Vagina (tissue), 2 donors: Measurements from ENCODE around the gene IGF2BP1. TPM values are rescaled to one million over a fixed set of nuclear protein-coding genes. Genes with fewer than 3 reads are reported as not detected.

ENCODE experiments used
- DNase-seq, 2 donors: peaks; one replicate each; pipeline ENCODE4 v3.0.0-alpha.2; 2017; ENCODE audit errors: extremely low spot score in 2 of 2
- H3K27ac ChIP-seq: fragments of 200-600 bp; sonication (generic); one replicate; pipeline ENCODE4 v1.5.1; 2019
- H3K27me3 ChIP-seq: fragments of 200-600 bp; sonication (generic); one replicate; pipeline ENCODE4 v1.5.1; 2019
- H3K36me3 ChIP-seq, 2 donors: fragments of 200-600 bp; sonication (generic); one replicate each; pipeline ENCODE4 v1.5.1; 2017 to 2019
- H3K4me1 ChIP-seq: fragments of 200-600 bp; sonication (generic); one replicate; pipeline ENCODE4 v1.5.1; 2019
- H3K4me3 ChIP-seq, 2 donors: fragments of 200-600 bp; sonication (generic); 1 replicate in 1 of 2; 2 replicates in 1 of 2; pipeline ENCODE4 v1.5.1; 2016 to 2019
- H3K9me3 ChIP-seq: fragments of 200-600 bp; sonication (generic); one replicate; pipeline ENCODE4 v1.5.1; 2019
- POLR2A ChIP-seq, 2 donors: fragments of 450-650 bp; IDR thresholded peaks; one replicate each; pipeline ENCODE4 v1.6.1; 2017; ENCODE audit warnings: antibody characterized with exemption in 2 of 2, mild to moderate bottlenecking in 2 of 2, moderate library complexity in 2 of 2
- POLR2AphosphoS5 ChIP-seq, 2 donors: sonication (generic); formaldehyde crosslinking; IDR thresholded peaks; one replicate each; pipeline ENCODE4 v1.9.0; 2017; ENCODE audit warnings: antibody characterized with exemption in 2 of 2, mild to moderate bottlenecking in 2 of 2, low read depth in 1 of 2; ENCODE audit not compliant: insufficient read depth in 1 of 2
- intact Hi-C: fragments of 100-400 bp; cut with DNase I; formaldehyde crosslinking; loops from one replicate; pipeline ENCODE4 v1.15.1; 2023
- total RNA-seq: library from RNA; depleted of rRNA; stranded (reverse); fragments of >200 nt; gene quantifications from one replicate; pipeline ENCODE4 v1.2.3, GENCODE V29; 2016
- TF ChIP-seq, protein P1 (sequence below), 3 experiments: fragments of 450-650 bp in 2 of 3; fragments of 200-600 bp in 1 of 3; sonication (generic) in 1 of 3; IDR thresholded peaks; one replicate each; pipeline ENCODE4 v1.5.1; 2017 to 2019; ENCODE audit warnings: antibody characterized with exemption in 3 of 3, mild to moderate bottlenecking in 2 of 3, moderate library complexity in 2 of 3

Gene IGF2BP1
- total RNA-seq, 1 donor from 2014 or later = not detected

DNA sequence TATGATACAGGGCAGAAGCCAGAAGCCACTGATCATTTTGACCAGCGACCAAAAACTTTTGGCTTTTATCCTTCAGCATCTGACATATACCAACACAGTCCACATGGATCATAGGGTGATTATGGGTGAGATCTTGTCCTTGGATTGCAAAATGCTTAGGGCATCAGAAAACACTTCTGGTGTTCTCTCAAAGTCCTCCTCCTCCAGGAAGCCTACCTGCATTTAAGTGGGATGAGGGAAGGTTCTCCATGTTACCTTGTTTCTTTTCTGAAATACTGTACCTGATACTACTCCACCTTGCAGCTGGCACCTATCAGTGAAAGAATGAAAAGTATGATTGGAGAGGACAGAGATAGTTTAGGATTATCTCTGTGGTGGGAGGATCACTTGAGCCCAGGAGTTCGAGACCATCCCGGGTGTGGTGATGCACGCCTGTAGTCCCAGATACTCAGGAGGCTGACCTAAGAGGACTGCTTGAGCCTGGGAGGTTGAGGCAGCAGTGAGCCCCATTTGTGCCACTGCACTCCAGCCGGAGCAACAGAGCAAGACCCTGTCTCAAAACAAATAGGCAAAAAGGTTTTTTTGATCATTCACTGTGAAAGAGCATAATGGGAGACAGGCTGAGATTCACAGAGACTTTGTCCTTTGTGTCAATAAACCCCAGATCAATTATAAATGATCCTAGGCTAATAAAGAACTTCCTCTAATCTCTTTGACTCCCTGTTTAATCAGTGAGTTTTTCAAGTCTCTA is 88.6 kb downstream of the IGF2BP1 start:
- no peak for DNase-seq
- Histone ChIP-seq H3K36me3 (no peaks in the 10 kb centered on the region), H3K4me3 (no peak overlapping the region), H3K27ac (no peak overlapping the region), H3K9me3 (no peaks in the 10 kb centered on the region), H3K4me1 (no peaks in the 10 kb centered on the region), H3K27me3 (no peaks in the 10 kb centered on the region)
- TF ChIP-seq POLR2A (IDR thresholded peaks at IDR 0.05) = no peak
- no peak for TF ChIP-seq POLR2AphosphoS5 (IDR thresholded peaks at IDR 0.05; ENCODE audit: insufficient read depth in 1 of 2, low read depth in 1 of 2)
- TF ChIP-seq, protein P1, sequence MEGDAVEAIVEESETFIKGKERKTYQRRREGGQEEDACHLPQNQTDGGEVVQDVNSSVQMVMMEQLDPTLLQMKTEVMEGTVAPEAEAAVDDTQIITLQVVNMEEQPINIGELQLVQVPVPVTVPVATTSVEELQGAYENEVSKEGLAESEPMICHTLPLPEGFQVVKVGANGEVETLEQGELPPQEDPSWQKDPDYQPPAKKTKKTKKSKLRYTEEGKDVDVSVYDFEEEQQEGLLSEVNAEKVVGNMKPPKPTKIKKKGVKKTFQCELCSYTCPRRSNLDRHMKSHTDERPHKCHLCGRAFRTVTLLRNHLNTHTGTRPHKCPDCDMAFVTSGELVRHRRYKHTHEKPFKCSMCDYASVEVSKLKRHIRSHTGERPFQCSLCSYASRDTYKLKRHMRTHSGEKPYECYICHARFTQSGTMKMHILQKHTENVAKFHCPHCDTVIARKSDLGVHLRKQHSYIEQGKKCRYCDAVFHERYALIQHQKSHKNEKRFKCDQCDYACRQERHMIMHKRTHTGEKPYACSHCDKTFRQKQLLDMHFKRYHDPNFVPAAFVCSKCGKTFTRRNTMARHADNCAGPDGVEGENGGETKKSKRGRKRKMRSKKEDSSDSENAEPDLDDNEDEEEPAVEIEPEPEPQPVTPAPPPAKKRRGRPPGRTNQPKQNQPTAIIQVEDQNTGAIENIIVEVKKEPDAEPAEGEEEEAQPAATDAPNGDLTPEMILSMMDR (IDR thresholded peaks at IDR 0.05) = no peak
- intact Hi-C loops = no loop called here

DNA sequence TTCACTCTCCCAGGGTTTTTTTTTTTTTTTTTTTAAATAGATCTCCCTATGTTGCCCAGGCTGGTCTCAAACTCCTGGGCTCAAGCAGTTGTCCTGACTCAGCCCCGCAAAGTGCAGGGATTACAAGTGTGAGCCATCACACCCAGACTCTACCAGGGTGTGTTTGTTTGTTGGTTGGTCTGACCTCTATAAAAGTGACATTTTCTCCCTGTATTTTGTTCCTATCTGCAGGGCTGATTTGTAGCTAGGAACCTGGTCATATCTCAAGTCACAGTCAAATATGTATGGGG is 89.1 kb downstream of the IGF2BP1 start:
- H3K27me3 ChIP-seq = no peaks in the 10 kb centered on the region
- TF ChIP-seq, protein P1 (IDR thresholded peaks at IDR 0.05) = no peak
- TF ChIP-seq POLR2A (IDR thresholded peaks at IDR 0.05) = no peak
- no peaks in the 10 kb centered on the region for H3K4me1 ChIP-seq
- H3K9me3 ChIP-seq = no peaks in the 10 kb centered on the region
- intact Hi-C loops = no loop called here
- no peaks in the 10 kb centered on the region for H3K36me3 ChIP-seq
- no peak overlapping the region for H3K27ac ChIP-seq
- no peak overlapping the region for H3K4me3 ChIP-seq
- DNase-seq = no peak

DNA sequence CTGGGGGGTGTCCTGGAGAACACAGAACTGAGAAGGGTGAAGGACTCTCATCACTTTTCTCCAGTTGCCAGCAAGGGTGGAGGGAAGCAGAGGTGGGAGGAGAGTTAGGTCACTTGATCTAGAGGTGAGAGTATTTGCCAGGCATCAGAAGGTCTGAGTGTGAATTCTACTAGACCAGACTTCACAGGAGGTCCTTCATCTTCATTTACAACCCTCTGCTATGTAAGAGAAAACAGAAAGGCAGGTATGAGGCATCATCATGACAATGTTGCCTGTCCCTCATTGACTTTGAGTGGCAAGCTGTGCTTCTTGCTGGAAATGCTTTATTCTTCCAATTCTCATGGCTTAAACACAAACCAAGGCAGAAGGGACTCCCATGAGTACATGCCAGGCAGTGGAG is 89.5 kb downstream of the IGF2BP1 start:
- no peak for DNase-seq
- no peaks in the 10 kb centered on the region for H3K36me3 ChIP-seq

DNA sequence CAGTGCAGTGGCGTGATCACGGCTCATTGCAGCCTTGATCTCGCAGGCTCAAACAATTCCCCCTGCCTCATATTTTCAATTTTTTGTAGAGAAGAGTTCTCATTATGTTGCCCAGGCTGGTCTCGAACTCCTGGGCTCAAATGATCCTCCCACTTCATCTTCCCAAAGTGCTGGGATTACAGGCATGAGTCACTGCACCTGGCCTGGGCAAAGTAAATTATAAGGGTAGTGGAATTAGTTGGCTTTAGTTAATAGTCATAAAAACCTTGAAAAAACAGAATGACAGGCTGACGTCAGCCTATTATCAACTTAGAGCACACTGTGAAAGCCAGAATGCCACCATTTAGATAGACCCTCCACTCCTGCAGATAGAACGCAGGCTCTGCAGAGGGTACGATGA is 91.9 kb downstream of the IGF2BP1 start:
- no peak overlapping the region for H3K4me3 ChIP-seq
- no peaks in the 10 kb centered on the region for H3K36me3 ChIP-seq
- TF ChIP-seq POLR2A (IDR thresholded peaks at IDR 0.05) (no peak), POLR2AphosphoS5 (IDR thresholded peaks at IDR 0.05; ENCODE audit: insufficient read depth in 1 of 2, low read depth in 1 of 2) (no peak)
- TF ChIP-seq, protein P1 (IDR thresholded peaks at IDR 0.05) = no peak
- H3K27ac ChIP-seq = no peak overlapping the region
- intact Hi-C loops = no loop called here
- no peaks in the 10 kb centered on the region for H3K4me1 ChIP-seq
- DNase-seq = no peak
- no peaks in the 10 kb centered on the region for H3K9me3 ChIP-seq
- H3K27me3 ChIP-seq = no peaks in the 10 kb centered on the region

More for the DNA sequence above, 89.5 kb downstream of the IGF2BP1 start:
- Histone ChIP-seq H3K4me3 (no peak overlapping the region), H3K9me3 (no peaks in the 10 kb centered on the region), H3K27ac (no peak overlapping the region), H3K4me1 (no peaks in the 10 kb centered on the region), H3K27me3 (no peaks in the 10 kb centered on the region)
- TF ChIP-seq POLR2AphosphoS5 (IDR thresholded peaks at IDR 0.05; ENCODE audit: insufficient read depth in 1 of 2, low read depth in 1 of 2) (no peak), POLR2A (IDR thresholded peaks at IDR 0.05) (no peak)
- intact Hi-C loops = no loop called here

DNA sequence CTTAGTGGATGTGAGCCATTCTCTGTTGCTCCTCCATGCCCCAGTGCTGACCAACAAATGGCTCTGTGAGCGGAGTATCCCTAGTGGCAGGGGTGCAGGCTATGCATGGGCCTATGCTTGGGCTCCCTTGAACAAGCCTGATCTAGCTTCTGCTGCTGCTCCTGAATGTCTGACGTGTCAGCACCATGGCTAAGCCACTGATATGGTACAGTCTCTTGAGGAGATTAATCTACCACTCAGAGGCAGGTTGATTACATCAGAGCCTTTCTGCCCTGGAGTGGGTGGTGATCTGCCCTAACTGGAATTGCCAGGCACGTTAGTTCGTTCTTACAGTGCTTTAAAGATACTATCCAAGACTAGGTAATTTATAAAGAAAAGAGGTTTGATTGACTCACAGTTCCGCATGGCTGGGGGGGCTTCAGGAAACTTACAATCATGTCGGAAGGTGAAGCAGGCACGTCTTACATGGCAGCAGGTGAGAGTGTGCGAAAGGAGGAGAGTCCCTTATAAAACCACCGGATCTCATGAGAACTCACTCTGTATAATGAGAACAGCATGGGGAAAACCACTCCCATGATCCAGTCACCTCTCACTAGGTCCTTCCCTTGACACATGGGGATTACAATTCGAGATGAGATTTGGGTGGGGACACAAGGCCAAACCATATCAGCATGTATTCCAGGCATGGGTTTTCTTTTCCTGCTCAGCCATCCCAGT is 93.9 kb downstream of the IGF2BP1 start:
- Histone ChIP-seq H3K9me3 (no peaks in the 10 kb centered on the region), H3K27ac (no peak overlapping the region), H3K36me3 (no peaks in the 10 kb centered on the region), H3K4me3 (no peak overlapping the region), H3K27me3 (no peaks in the 10 kb centered on the region), H3K4me1 (no peaks in the 10 kb centered on the region)
- intact Hi-C loops = no loop called here
- TF ChIP-seq POLR2AphosphoS5 (IDR thresholded peaks at IDR 0.05; ENCODE audit: insufficient read depth in 1 of 2, low read depth in 1 of 2) = no peak
- TF ChIP-seq POLR2A (IDR thresholded peaks at IDR 0.05) = no peak
- no peak for DNase-seq

DNA sequence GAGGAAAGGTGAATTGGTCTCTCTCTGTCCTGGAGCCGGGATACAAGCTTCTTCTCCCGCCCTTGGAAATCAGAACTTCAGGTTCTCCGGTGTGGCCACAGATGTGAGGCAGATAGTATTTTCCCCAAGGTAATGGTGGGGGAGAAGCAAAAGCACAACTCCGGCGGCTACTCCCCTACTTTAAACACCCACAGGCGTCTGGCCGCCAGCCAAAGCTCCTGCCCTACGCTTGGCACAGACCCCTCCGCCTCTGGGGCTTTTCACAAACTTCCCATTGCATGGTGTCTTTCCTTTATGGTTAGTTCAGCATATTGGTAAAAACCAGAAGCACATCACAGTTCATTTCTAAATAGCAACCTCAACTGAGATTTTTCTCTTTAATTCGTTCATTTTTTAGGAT is 95.9 kb downstream of the IGF2BP1 start:
- Histone ChIP-seq H3K4me3 (no peak overlapping the region), H3K27me3 (no peaks in the 10 kb centered on the region), H3K27ac (no peak overlapping the region), H3K9me3 (no peaks in the 10 kb centered on the region), H3K4me1 (no peaks in the 10 kb centered on the region), H3K36me3 (no peaks in the 10 kb centered on the region)
- no peak for DNase-seq
- intact Hi-C loops = no loop called here
- TF ChIP-seq, protein P1 (IDR thresholded peaks at IDR 0.05) = no peak
- TF ChIP-seq POLR2AphosphoS5 (IDR thresholded peaks at IDR 0.05; ENCODE audit: insufficient read depth in 1 of 2, low read depth in 1 of 2) = no peak
